CD4-positive, alpha-beta T cell (primary cell): ENCODE results near the gene ZNF331. TPM values are rescaled to one million over a fixed set of nuclear protein-coding genes. Genes with fewer than 3 reads are reported as not detected.

ENCODE experiments used
- ATAC-seq: fragments of 200-7000 bp; cut with Tn5 transposase; one replicate; pipeline ENCODE4 v1.10.0; 2022; ENCODE audit warnings: mild to moderate bottlenecking; ENCODE audit not compliant: poor library complexity
- CTCF ChIA-PET: fragments of 350-600 bp; sonication (Branson Sonifier 250); formaldehyde crosslinking; loops from one replicate; lab custom pipeline; 2021; ENCODE audit warnings: antibody characterized with exemption, inconsistent platforms; lab: Charles Lee
- POLR2A ChIA-PET: fragments of 350-600 bp; sonication (Branson Sonifier 250); formaldehyde crosslinking; loops from one replicate; lab custom pipeline; 2021; ENCODE audit warnings: antibody characterized with exemption, inconsistent platforms; lab: Charles Lee
- DNase-seq, 14 experiments: peaks; one replicate each; pipeline ENCODE4 v3.0.0-alpha.2; 2013 to 2020; ENCODE audit warnings: mixed read lengths in 2 of 14
- H3K27ac ChIP-seq, 2 donors: one replicate each; pipeline versions ENCODE4 v1.5.1 to v1.7.0; 2013; ENCODE audit warnings: low read length in 2 of 2, low read depth in 1 of 2, mild to moderate bottlenecking in 1 of 2
- H3K27me3 ChIP-seq, 2 experiments: 1 replicate in 1 of 2; 2 replicates in 1 of 2; pipeline versions ENCODE4 v1.6.1 to v1.7.0; 2013; ENCODE audit warnings: low read length in 2 of 2, control low read depth in 1 of 2, mild to moderate bottlenecking in 1 of 2, moderate library complexity in 1 of 2; ENCODE audit not compliant: insufficient read depth in 2 of 2, control insufficient read depth in 1 of 2
- H3K36me3 ChIP-seq: one replicate; pipeline ENCODE4 v1.6.1; 2013; ENCODE audit warnings: low read length, control low read depth; ENCODE audit not compliant: insufficient read depth
- H3K4me1 ChIP-seq: one replicate; pipeline ENCODE4 v1.6.1; 2013; ENCODE audit warnings: low read length, control low read depth; ENCODE audit not compliant: insufficient read depth
- H3K4me3 ChIP-seq: one replicate; pipeline ENCODE4 v1.5.1; 2013; ENCODE audit warnings: mild to moderate bottlenecking, low read length, moderate library complexity
- H3K9me3 ChIP-seq, 2 experiments: 1 replicate in 1 of 2; 2 replicates in 1 of 2; pipeline versions ENCODE4 v1.6.1 to v1.7.0; 2013; ENCODE audit warnings: low read length in 2 of 2, mild to moderate bottlenecking in 2 of 2, control low read depth in 1 of 2, moderate library complexity in 1 of 2; ENCODE audit not compliant: control insufficient read depth in 1 of 2, insufficient read depth in 1 of 2
- H3K27ac Mint-ChIP-seq: one replicate; pipeline ENCODE4 v1.8.0; 2020; ENCODE audit warnings: mixed read lengths
- H3K27me3 Mint-ChIP-seq: one replicate; pipeline ENCODE4 v1.8.0; 2021; ENCODE audit warnings: mixed read lengths
- H3K36me3 Mint-ChIP-seq: one replicate; pipeline ENCODE4 v1.8.0; 2021; ENCODE audit warnings: low read depth, mixed read lengths
- H3K4me1 Mint-ChIP-seq: one replicate; pipeline ENCODE4 v1.8.0; 2021; ENCODE audit warnings: low read depth, mixed read lengths
- H3K4me3 Mint-ChIP-seq: one replicate; pipeline ENCODE4 v1.8.0; 2020; ENCODE audit warnings: mild to moderate bottlenecking, mixed read lengths
- H3K9me3 Mint-ChIP-seq: one replicate; pipeline ENCODE4 v1.8.0; 2020; ENCODE audit warnings: mixed read lengths
- CTCF ChIP-seq: fragments of 200-600 bp; IDR thresholded peaks from one replicate; pipeline ENCODE4 v1.8.0; 2022; ENCODE audit warnings: antibody characterized with exemption, mild to moderate bottlenecking
- intact Hi-C, 2 experiments: fragments of 100-400 bp; cut with DNase I in 1 of 2; cut with micrococcal nuclease in 1 of 2; formaldehyde crosslinking; loops; one replicate each; pipeline versions ENCODE4 v1.15.1 to v1.9.0; 2023 to 2025; cut with DNase I, micrococcal nuclease
- total RNA-seq, 174 experiments: library from RNA in 2 of 174; stranded (reverse) in 2 of 174; gene quantifications; one replicate each; pipeline ENCODE4 v1.2.3 and lab custom pipeline; 2021 to 2026

Gene ZNF331
- total RNA-seq, 2 experiments from 2014 or later = 428 to 437 TPM

DNA sequence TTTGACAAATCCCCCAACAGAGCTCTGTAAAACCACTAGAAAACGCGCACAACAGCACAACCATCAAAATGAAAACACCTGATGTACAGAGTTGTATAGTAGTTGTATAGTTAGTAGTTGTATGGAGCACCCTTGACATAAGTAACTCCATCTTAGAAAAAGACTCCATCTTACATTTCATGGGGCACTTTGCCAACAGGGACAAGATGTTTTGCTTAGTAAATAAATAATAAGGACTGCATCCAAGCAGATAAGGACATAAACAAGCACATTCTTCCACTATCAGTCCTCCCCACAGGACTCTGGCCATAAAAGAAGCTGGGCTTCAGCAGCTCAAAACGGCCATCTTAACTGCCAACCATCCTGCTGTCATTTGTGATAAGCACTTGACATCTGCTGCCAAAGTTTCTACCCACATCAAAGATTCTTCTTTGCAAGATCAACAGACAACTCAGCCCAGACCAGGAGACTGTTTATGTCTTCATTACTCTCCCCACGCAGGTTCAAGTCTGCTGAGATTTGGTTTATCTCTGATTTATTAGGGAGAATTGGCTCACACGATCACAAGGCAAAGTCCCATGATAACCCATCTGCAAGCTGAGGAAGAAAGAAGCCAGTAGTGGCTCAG lies 20.7 kb upstream of the ZNF331 start:
- no peak overlapping the region for H3K27ac ChIP-seq
- Mint-ChIP-seq H3K27ac (no peak overlapping the region), H3K9me3 (peaks cover 9% of the 10 kb centered on the region), H3K4me3 (no peak overlapping the region), H3K4me1 (peaks cover 15% of the 10 kb centered on the region), H3K27me3 (no peaks in the 10 kb centered on the region), H3K36me3 (peaks cover 20% of the 10 kb centered on the region)
- intact Hi-C loops = loop anchor here in 1 of 2 experiments (5.0 to 10.0 kb wide), 2 partner anchors 50 to 412 kb away; partner anchors contain the start of genes ZNF160 and ZNF813
- CTCF ChIA-PET = interaction anchor here (1.0 kb wide), 1 partner anchor 321 kb away, joined by 4 read pairs; no protein-coding TSS in a partner anchor
- no peak for DNase-seq
- H3K27me3 ChIP-seq = no peaks in the 10 kb centered on the region
- no peak overlapping the region for H3K4me3 ChIP-seq
- POLR2A ChIA-PET = no interaction called here
- TF ChIP-seq CTCF = no peak
- peaks cover 9 to 31% of the 10 kb centered on the region in 2 experiments for H3K9me3 ChIP-seq
- H3K4me1 ChIP-seq = peaks cover 18% of the 10 kb centered on the region
- no peak for ATAC-seq
- no peaks in the 10 kb centered on the region for H3K36me3 ChIP-seq

DNA sequence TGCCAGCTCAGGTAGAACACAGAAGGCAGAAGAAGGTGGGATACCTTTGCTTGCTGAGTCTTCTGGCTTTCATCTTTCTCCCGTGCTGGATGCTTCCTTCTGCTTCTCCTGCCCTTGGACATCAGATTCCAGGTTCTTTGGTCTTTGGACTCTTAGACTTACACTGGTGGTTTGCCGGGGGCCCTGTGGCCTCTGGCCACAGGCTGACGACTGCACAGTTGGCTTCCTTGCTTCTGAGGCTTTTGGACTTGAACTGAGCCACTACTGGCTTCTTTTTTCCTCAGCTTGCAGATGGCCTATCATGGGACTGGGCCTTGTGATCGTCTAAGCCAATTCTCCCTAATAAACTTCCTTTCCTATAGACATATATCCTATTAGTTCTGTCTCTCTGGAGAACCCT lies 19.8 kb upstream of the ZNF331 start:
- ATAC-seq (no peak), DNase-seq (no peak)
- no peak overlapping the region for H3K27ac Mint-ChIP-seq
- H3K4me3 Mint-ChIP-seq = no peak overlapping the region
- no peaks in the 10 kb centered on the region for H3K27me3 ChIP-seq
- H3K4me3 ChIP-seq = no peak overlapping the region
- H3K4me1 Mint-ChIP-seq = peaks cover 20% of the 10 kb centered on the region
- peaks cover 26% of the 10 kb centered on the region for H3K36me3 Mint-ChIP-seq
- no peaks in the 10 kb centered on the region for H3K27me3 Mint-ChIP-seq
- peaks cover 9% of the 10 kb centered on the region for H3K9me3 Mint-ChIP-seq
- H3K36me3 ChIP-seq = no peaks in the 10 kb centered on the region
- TF ChIP-seq CTCF = no peak
- ChIA-PET POLR2A (no interaction called here), CTCF (no interaction called here)
- no peak overlapping the region for H3K27ac ChIP-seq
- H3K9me3 ChIP-seq = peaks cover 9 to 31% of the 10 kb centered on the region in 2 experiments
- H3K4me1 ChIP-seq = peaks cover 18% of the 10 kb centered on the region
- intact Hi-C loops = loop anchor here in 1 of 2 experiments (5.0 to 10.0 kb wide), 2 partner anchors 51 to 413 kb away; partner anchors contain the start of genes ZNF160 and ZNF813

DNA sequence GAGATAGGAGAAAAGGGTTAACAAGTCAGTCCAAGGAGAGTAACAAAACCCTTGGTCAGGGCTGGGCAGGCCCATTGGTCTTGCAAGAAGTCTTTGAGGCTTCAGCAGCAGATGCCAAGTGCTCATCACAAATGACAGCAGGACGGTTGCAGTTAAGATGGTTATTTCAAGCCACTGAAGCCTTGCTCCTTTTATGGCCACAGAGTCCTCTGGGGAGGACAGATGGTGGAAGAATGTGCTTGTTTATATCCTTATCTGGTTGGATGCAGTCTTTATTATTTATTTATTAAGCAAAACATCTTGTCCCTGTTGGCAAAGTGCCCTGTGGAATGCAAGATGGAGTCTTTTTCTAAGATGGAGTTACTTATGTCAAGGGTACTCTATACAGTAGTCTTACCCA lies 19.2 kb upstream of the ZNF331 start:
- intact Hi-C loops = loop anchor here in 1 of 2 experiments (5.0 to 10.0 kb wide), 2 partner anchors 51 to 414 kb away; partner anchors contain the start of genes ZNF160 and ZNF813
- DNase-seq = no peak
- peaks cover 9 to 31% of the 10 kb centered on the region in 2 experiments for H3K9me3 ChIP-seq
- no peak for TF ChIP-seq CTCF
- peaks cover 9% of the 10 kb centered on the region for H3K9me3 Mint-ChIP-seq
- H3K27me3 ChIP-seq = no peaks in the 10 kb centered on the region
- H3K4me3 Mint-ChIP-seq = no peak overlapping the region
- H3K27ac ChIP-seq = no peak overlapping the region
- H3K4me3 ChIP-seq = no peak overlapping the region
- CTCF ChIA-PET = no interaction called here
- no peaks in the 10 kb centered on the region for H3K27me3 Mint-ChIP-seq
- H3K36me3 ChIP-seq = no peaks in the 10 kb centered on the region
- no peak overlapping the region for H3K27ac Mint-ChIP-seq
- ATAC-seq = no peak
- peaks cover 20% of the 10 kb centered on the region for H3K4me1 Mint-ChIP-seq
- POLR2A ChIA-PET = no interaction called here
- peaks cover 18% of the 10 kb centered on the region for H3K4me1 ChIP-seq
- peaks cover 30% of the 10 kb centered on the region for H3K36me3 Mint-ChIP-seq
